MM.1S (cell line): ENCODE results near the gene RIBC1.

Source experiments
- DNase-seq: peaks from one replicate; pipeline ENCODE4 v3.0.0-alpha.2; 2015
- H2AFZ ChIP-seq: fragments of 300-600 bp; sonication (generic); 2 replicates; pipeline ENCODE4 v1.6.0; 2016; ENCODE audit warnings: antibody characterized with exemption, low read length
- H3F3A ChIP-seq: fragments of 300-600 bp; sonication (generic); 2 replicates; pipeline ENCODE4 v1.6.1; 2016; ENCODE audit warnings: mild to moderate bottlenecking, antibody characterized with exemption, low read length, moderate library complexity, mixed read lengths; ENCODE audit not compliant: insufficient read depth
- H3K27ac ChIP-seq: fragments of 300-600 bp; sonication (generic); 2 replicates; pipeline ENCODE4 v1.5.1; 2016; ENCODE audit warnings: mild to moderate bottlenecking, low read length
- H3K27me3 ChIP-seq: fragments of 300-600 bp; sonication (generic); replicated peaks from 2 replicates; pipeline ENCODE4 v1.6.0; 2016; ENCODE audit warnings: low read length; ENCODE audit not compliant: insufficient read depth
- H3K36me3 ChIP-seq: fragments of 300-600 bp; sonication (generic); replicated peaks from 2 replicates; pipeline ENCODE4 v1.6.1; 2016; ENCODE audit warnings: mild to moderate bottlenecking, low read length, mixed read lengths; ENCODE audit not compliant: insufficient read depth
- H3K4me1 ChIP-seq: fragments of 300-600 bp; sonication (generic); 2 replicates; pipeline ENCODE4 v1.6.1; 2016; ENCODE audit warnings: low read length, mixed read lengths
- H3K4me2 ChIP-seq: fragments of 300-600 bp; sonication (generic); 2 replicates; pipeline ENCODE4 v1.6.0; 2016; ENCODE audit warnings: low read depth, low read length
- H3K4me3 ChIP-seq: fragments of 300-600 bp; sonication (generic); 2 replicates; pipeline ENCODE4 v1.5.1; 2016; ENCODE audit warnings: low read length, mixed read lengths
- H3K79me2 ChIP-seq: fragments of 300-600 bp; sonication (generic); 2 replicates; pipeline ENCODE4 v1.6.1; 2016; ENCODE audit warnings: mixed run types, low read length, mixed read lengths
- H3K9ac ChIP-seq: fragments of 300-600 bp; sonication (generic); 2 replicates; pipeline ENCODE4 v1.6.1; 2016; ENCODE audit warnings: low read length, mixed read lengths
- H3K9me2 ChIP-seq: fragments of 300-600 bp; sonication (generic); replicated peaks from 2 replicates; pipeline ENCODE4 v1.6.1; 2016; ENCODE audit warnings: mild to moderate bottlenecking, low read length, mixed read lengths; ENCODE audit not compliant: insufficient read depth
- H3K9me3 ChIP-seq: fragments of 300-600 bp; sonication (generic); replicated peaks from 2 replicates; pipeline ENCODE4 v1.6.1; 2016; ENCODE audit warnings: mild to moderate bottlenecking, low read length, mixed read lengths; ENCODE audit not compliant: insufficient read depth
- H4K20me1 ChIP-seq: fragments of 300-600 bp; sonication (generic); 2 replicates; pipeline ENCODE4 v1.6.1; 2016; ENCODE audit warnings: mild to moderate bottlenecking, low read length, moderate library complexity, mixed read lengths; ENCODE audit not compliant: insufficient read depth
- CTCF ChIP-seq: fragments of 300-600 bp; sonication (generic); IDR thresholded peaks from 2 replicates; pipeline ENCODE4 v1.5.1; 2016; ENCODE audit warnings: antibody characterized with exemption, low read length, mixed read lengths
- EZH2 ChIP-seq: fragments of 300-600 bp; sonication (generic); optimal IDR thresholded peaks from 2 replicates; pipeline ENCODE3; 2017; ENCODE audit warnings: low read depth, mild to moderate bottlenecking, antibody characterized with exemption, low read length, mixed read lengths
- EZH2phosphoT487 ChIP-seq: fragments of 300-600 bp; sonication (generic); IDR thresholded peaks from 2 replicates; pipeline ENCODE4 v1.6.1; 2018; ENCODE audit warnings: antibody characterized with exemption, low read length

RIBC1 gene

GRCh38 chrX:53474707-53475106 is 52.0 kb downstream of the RIBC1 start:
- Histone ChIP-seq H3K4me3 (no peak overlapping the region), H3K36me3 (no peaks in the 10 kb centered on the region), H3K4me2 (no peak overlapping the region), H3K4me1 (no peaks in the 10 kb centered on the region), H3K27me3 (no peaks in the 10 kb centered on the region), H3K27ac (no peak overlapping the region), H3K79me2 (no peaks in the 10 kb centered on the region), H3K9ac (no peak overlapping the region), H2AFZ (no peak overlapping the region), H3K9me2 (no peaks in the 10 kb centered on the region), H3K9me3 (no peaks in the 10 kb centered on the region), H3F3A (no peaks in the 10 kb centered on the region), H4K20me1 (no peaks in the 10 kb centered on the region)
- DNase-seq: no peak
- TF ChIP-seq CTCF: no peak
- no peak for TF ChIP-seq EZH2phosphoT487
- TF ChIP-seq EZH2: no peak

GRCh38 chrX:53476371-53476770 is 53.7 kb downstream of the RIBC1 start:
- Histone ChIP-seq H2AFZ (no peak overlapping the region), H3K9me3 (no peaks in the 10 kb centered on the region), H3K27ac (no peak overlapping the region), H3F3A (no peaks in the 10 kb centered on the region), H3K4me2 (no peak overlapping the region), H3K9me2 (no peaks in the 10 kb centered on the region), H3K4me3 (no peak overlapping the region), H3K27me3 (no peaks in the 10 kb centered on the region), H3K36me3 (no peaks in the 10 kb centered on the region), H3K9ac (no peak overlapping the region), H3K4me1 (no peaks in the 10 kb centered on the region), H4K20me1 (no peaks in the 10 kb centered on the region), H3K79me2 (no peaks in the 10 kb centered on the region)
- no peak for TF ChIP-seq EZH2phosphoT487
- no peak for TF ChIP-seq EZH2
- TF ChIP-seq CTCF: no peak
- no peak for DNase-seq

DNA sequence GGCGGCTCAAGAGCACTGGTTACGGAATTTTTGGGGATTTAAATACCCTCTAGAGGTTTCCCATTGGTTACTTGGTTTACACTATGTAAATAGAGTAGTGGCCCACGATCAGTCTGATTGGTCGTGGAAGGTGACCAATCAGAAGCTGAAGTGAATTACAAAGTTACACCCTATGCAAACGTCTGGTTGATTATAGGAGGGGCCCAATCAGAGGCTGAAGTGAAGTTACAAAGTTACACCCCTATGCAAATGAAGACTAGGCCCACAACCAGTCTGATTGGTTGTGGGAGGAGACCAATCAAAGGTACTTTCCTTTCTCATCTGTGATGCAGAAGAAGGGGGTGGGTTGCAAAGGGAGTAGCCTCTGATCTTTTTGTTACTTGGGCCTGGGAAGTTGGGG is 56.6 kb downstream of the RIBC1 start:
- Histone ChIP-seq H3K27ac (no peak overlapping the region), H3K27me3 (no peaks in the 10 kb centered on the region), H3K9me3 (no peaks in the 10 kb centered on the region), H3K4me3 (no peak overlapping the region), H3K9me2 (no peaks in the 10 kb centered on the region), H4K20me1 (no peaks in the 10 kb centered on the region), H2AFZ (no peak overlapping the region), H3K79me2 (no peaks in the 10 kb centered on the region), H3K4me2 (no peak overlapping the region), H3K4me1 (0 out of 2 replicates have a peak, but pooled peaks cover 3% of the 10 kb centered on the region), H3F3A (no peaks in the 10 kb centered on the region), H3K9ac (no peak overlapping the region), H3K36me3 (no peaks in the 10 kb centered on the region)
- TF ChIP-seq CTCF (no peak), EZH2phosphoT487 (no peak), EZH2 (no peak)
- no peak for DNase-seq
